ENCODE data around the gene PAPPA.

The PAPPA gene

GRCh38 chr9:116115761-116116353 lies 37.7 kb upstream of the PAPPA start:
- no peak overlapping the region for H3K4me3 ChIP-seq (ENCODE audit: insufficient read depth, low read length, poor library complexity, severe bottlenecking)
- no peak overlapping the region for H3K9ac ChIP-seq (ENCODE audit: low read length)
- no peaks in the 10 kb centered on the region for H3K79me2 ChIP-seq (ENCODE audit: insufficient read depth, low read length)
- no peak overlapping the region for H3K4me2 ChIP-seq (ENCODE audit: low read depth, low read length, poor library complexity, severe bottlenecking)
- no peak overlapping the region for H2AFZ ChIP-seq (ENCODE audit: low read depth, low read length, severe bottlenecking)
- H3K9me2 ChIP-seq (replicated peaks; ENCODE audit: insufficient read depth, low read length) = no peaks in the 10 kb centered on the region
- H3K36me3 ChIP-seq (ENCODE audit: low read length) = no peaks in the 10 kb centered on the region
- H3K27ac ChIP-seq (ENCODE audit: low read depth, low read length) = no peak overlapping the region
- H3K9me3 ChIP-seq (ENCODE audit: insufficient read depth, low read length) = no peaks in the 10 kb centered on the region
- TF ChIP-seq, protein P1, sequence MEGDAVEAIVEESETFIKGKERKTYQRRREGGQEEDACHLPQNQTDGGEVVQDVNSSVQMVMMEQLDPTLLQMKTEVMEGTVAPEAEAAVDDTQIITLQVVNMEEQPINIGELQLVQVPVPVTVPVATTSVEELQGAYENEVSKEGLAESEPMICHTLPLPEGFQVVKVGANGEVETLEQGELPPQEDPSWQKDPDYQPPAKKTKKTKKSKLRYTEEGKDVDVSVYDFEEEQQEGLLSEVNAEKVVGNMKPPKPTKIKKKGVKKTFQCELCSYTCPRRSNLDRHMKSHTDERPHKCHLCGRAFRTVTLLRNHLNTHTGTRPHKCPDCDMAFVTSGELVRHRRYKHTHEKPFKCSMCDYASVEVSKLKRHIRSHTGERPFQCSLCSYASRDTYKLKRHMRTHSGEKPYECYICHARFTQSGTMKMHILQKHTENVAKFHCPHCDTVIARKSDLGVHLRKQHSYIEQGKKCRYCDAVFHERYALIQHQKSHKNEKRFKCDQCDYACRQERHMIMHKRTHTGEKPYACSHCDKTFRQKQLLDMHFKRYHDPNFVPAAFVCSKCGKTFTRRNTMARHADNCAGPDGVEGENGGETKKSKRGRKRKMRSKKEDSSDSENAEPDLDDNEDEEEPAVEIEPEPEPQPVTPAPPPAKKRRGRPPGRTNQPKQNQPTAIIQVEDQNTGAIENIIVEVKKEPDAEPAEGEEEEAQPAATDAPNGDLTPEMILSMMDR (IDR thresholded peaks at IDR 0.05; ENCODE audit: insufficient read depth, low read length, poor library complexity, severe bottlenecking) = no peak
- TF ChIP-seq EZH2phosphoT487 (conservative IDR thresholded peaks at IDR 0.05; ENCODE audit: low read length) = no peak
- no peaks in the 10 kb centered on the region for H3F3A ChIP-seq (ENCODE audit: insufficient read depth)
- no peaks in the 10 kb centered on the region for H3K27me3 ChIP-seq (ENCODE audit: low read length)
- H4K20me1 ChIP-seq (ENCODE audit: low read depth, low read length) = no peaks in the 10 kb centered on the region

DNA sequence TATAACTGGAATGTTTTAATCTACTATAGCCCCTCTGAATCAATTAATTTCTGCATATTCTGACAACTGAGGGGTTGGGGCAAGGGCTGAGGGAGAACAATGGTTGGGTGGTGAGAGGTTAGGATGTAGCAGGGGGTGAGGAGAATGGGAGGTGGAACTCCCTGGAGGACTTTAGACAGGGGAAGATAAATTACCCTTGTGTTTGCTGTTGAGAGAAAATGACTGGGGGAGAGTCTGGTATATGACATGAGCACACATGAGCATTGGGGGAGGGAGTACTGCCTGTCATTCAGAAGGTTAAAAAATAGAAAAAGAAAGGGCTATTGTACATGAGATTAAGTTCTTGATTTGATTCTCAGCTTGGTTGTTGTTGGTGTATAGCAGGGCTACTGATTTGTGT lies 37.2 kb upstream of the PAPPA start:
- Histone ChIP-seq H2AFZ (ENCODE audit: low read depth, low read length, severe bottlenecking) (no peak overlapping the region), H3K27ac (ENCODE audit: low read depth, low read length) (no peak overlapping the region), H4K20me1 (ENCODE audit: low read depth, low read length) (no peaks in the 10 kb centered on the region), H3K9ac (ENCODE audit: low read length) (no peak overlapping the region), H3K36me3 (ENCODE audit: low read length) (no peaks in the 10 kb centered on the region), H3F3A (ENCODE audit: insufficient read depth) (no peaks in the 10 kb centered on the region), H3K9me2 (replicated peaks; ENCODE audit: insufficient read depth, low read length) (no peaks in the 10 kb centered on the region), H3K27me3 (ENCODE audit: low read length) (no peaks in the 10 kb centered on the region), H3K4me3 (ENCODE audit: insufficient read depth, low read length, poor library complexity, severe bottlenecking) (no peak overlapping the region), H3K9me3 (ENCODE audit: insufficient read depth, low read length) (no peaks in the 10 kb centered on the region), H3K79me2 (ENCODE audit: insufficient read depth, low read length) (no peaks in the 10 kb centered on the region), H3K4me2 (ENCODE audit: low read depth, low read length, poor library complexity, severe bottlenecking) (no peak overlapping the region)
- no peak for TF ChIP-seq EZH2phosphoT487 (conservative IDR thresholded peaks at IDR 0.05; ENCODE audit: low read length)
- TF ChIP-seq, protein P1 (IDR thresholded peaks at IDR 0.05; ENCODE audit: insufficient read depth, low read length, poor library complexity, severe bottlenecking) = no peak

DNA sequence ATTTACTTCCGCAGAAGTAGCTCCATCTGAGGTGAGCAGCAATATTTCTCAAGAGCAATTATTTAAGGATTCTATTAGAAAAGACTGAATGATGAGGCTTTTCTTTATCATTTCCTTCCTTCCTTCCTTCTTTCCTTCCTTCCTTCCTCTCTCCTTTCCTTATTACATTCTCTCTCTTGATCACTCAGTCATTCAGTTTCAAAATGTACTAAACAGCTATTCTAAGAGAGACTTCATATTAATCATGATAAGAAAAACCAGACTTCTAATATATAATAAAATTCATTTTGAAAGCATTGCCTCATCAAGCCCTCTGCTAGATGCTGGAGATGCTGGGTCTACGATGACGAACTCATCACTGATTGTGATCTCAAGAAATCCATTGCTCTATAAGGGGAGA lies 30.4 kb upstream of the PAPPA start:
- Histone ChIP-seq H3K36me3 (ENCODE audit: low read length) (no peaks in the 10 kb centered on the region), H3K9me2 (replicated peaks; ENCODE audit: insufficient read depth, low read length) (no peaks in the 10 kb centered on the region; the same call in 1 of the 2 replicates), H3K4me3 (ENCODE audit: insufficient read depth, low read length, poor library complexity, severe bottlenecking) (no peak overlapping the region), H3K27me3 (ENCODE audit: low read length) (no peaks in the 10 kb centered on the region), H3K4me2 (ENCODE audit: low read depth, low read length, poor library complexity, severe bottlenecking) (no peak overlapping the region), H3K27ac (ENCODE audit: low read depth, low read length) (no peak overlapping the region), H3K79me2 (ENCODE audit: insufficient read depth, low read length) (no peaks in the 10 kb centered on the region), H2AFZ (ENCODE audit: low read depth, low read length, severe bottlenecking) (no peak overlapping the region), H4K20me1 (ENCODE audit: low read depth, low read length) (no peaks in the 10 kb centered on the region), H3F3A (ENCODE audit: insufficient read depth) (no peaks in the 10 kb centered on the region), H3K9ac (ENCODE audit: low read length) (no peak overlapping the region), H3K9me3 (ENCODE audit: insufficient read depth, low read length) (no peaks in the 10 kb centered on the region)
- TF ChIP-seq, protein P1 (IDR thresholded peaks at IDR 0.05; ENCODE audit: insufficient read depth, low read length, poor library complexity, severe bottlenecking) = no peak
- no peak for TF ChIP-seq EZH2phosphoT487 (conservative IDR thresholded peaks at IDR 0.05; ENCODE audit: low read length)

Data from SU-DHL-6 (cell line).